HG02943 (cell line): ENCODE measurements around the gene CST6.

Source experiments
- ATAC-seq: cut with Tn5 transposase; IDR thresholded peaks from one replicate; pipeline ENCODE4 v1.9.1; 2021; ENCODE audit warnings: mild to moderate bottlenecking, low read depth, moderate library complexity; ENCODE audit not compliant: unreplicated experiment

CST6 gene, protein sequence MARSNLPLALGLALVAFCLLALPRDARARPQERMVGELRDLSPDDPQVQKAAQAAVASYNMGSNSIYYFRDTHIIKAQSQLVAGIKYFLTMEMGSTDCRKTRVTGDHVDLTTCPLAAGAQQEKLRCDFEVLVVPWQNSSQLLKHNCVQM

GRCh38 chr11:66011785-66012303 lies at the start of gene CST6:
Gene CST6, plus strand, starts transcription at chr11:66012008. Its CDS starts 37 bp downstream, at chr11:66012045.
- no peak for ATAC-seq

GRCh38 chr11:65962141-65962564 lies 49.7 kb upstream of the CST6 start:
- ATAC-seq: no peak

GRCh38 chr11:65964906-65965305 lies 46.9 kb upstream of the CST6 start:
- ATAC-seq: no peak

DNA sequence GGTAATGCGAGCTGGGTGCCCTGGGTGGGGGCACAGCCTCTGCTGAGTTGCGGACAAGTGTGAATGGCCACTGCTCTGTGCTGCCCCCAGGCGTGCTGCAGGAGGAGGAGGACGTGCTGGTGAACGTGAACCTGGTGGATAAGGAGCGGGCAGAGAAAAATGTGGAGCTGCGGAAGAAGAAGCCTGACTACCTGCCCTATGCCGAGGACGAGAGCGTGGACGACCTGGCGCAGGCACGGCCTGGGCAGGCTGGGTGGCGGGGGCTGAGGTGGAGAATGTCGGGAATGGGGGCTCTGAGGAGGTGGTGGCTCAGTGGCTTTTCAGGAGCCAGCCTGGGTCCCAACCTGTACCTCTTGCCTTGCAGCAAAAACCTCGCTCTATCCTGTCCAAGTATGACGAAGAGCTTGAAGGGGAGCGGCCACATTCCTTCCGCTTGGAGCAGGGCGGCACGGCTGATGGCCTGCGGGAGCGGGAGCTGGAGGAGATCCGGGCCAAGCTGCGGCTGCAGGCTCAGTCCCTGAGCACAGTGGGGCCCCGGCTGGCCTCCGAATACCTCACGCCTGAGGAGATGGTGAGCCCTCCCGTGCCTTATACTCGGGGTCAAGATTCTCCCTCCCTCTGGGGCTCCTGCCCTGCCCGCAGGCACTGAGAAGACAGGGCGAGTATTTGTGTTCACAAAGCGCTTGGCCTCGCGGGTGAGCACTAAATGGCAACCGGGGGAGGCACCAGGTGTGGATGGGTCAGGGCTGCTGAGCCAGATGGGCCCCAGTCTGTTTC lies 45.6 kb upstream of the CST6 start:
- no peak for ATAC-seq

GRCh38 chr11:65967329-65967934 lies 44.4 kb upstream of the CST6 start:
- ATAC-seq: no peak

DNA sequence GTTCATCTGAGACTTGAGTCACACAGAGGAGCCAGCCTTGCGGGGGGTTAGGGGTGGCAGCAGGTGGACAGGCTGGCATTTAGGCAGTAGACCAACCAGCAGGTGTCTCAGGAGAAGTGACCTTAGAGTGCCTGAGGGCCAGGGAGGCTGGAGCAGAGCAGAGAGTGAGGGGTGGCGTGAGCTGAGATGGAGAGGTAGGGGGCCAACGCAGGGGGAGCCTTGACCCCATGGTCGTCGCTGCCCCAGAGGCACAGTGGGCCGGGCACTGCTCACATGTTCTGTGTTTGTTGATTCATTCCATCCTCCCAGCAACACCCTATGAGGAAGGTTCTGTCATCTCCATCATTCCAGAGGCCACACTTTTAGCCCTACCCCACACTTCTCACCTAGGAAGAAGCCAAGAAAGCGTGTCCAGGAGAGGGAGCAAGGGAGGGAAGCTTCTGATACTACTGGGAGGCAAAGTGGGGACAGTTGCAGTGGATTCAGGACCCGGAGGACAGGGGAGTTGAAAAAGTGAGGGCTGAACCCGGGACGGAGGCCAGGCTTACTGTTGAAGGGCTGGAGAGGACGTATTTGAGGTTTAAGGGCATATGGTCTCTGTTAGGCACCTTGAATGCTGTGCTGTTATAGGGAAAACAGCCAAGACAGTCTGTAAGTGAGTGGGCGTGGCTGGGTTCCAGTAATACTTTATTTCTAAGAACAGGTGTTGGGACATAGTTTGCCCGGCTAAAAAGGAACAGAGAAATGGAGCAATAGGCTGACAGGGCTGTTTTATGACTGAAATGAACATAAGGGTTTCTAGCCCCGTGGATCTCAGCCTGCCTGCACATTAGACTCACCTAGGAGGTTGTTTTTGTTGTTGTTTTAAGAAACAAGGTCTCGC lies 43.0 kb upstream of the CST6 start:
- ATAC-seq: no peak

DNA sequence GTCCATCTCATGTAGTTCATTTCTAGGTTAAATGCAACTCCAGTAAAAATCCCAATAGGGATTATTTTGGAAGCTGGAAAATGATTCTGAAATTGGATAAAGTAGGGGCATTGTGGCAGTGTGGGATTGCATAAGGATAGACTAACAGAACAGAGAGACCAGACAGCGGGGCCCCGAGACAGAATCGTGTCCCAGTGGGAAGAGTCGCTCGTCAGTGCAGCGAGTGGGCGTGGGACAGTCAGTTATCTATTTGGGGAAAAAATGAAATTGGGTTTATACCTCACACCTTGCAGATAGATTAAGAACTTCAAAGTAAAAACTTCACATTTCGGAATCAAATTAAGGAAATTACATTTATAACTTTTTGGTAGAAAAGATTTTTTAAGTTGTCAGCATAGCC lies 39.7 kb upstream of the CST6 start:
- ATAC-seq: no peak

DNA sequence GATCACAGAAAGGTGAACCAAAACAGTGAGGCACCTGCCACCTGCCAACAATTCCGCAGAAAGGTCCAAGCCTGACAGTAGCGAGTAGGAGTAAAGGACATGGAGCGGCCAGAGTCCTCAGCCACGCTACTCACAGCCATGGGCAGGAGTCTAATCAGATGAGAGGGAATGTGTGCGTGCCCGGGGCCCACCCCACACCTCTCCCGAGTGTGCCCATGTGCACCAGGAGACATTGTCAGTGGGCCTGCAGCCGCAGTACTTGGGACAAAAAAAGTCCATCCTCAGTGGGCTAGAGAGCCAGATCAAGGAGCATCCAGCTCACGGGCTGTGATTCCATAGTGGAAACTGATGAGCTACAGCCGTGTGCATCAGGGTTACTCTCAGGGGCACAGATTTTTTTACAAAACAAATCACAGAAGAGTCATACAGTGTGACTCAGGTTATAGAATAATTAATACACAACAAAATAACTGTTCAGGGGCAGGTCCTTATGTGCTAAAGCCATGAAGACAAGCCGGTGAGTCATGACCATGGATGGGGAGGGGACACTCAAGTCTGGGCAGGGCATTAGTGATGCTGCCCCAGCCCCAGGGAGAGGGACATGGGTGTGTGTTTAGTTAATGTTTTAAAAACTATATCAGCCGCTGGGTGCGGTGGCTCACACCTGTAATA lies 38.2 kb upstream of the CST6 start:
- no peak for ATAC-seq

GRCh38 chr11:65975771-65976170 lies 36.0 kb upstream of the CST6 start:
- ATAC-seq: no peak

- no peak for ATAC-seq
These were observed 35.3 kb upstream of the CST6 start for GRCh38 chr11:65976216-65977176.

- ATAC-seq: no peak
These were observed 34.0 kb upstream of the CST6 start for GRCh38 chr11:65977621-65978390.

DNA sequence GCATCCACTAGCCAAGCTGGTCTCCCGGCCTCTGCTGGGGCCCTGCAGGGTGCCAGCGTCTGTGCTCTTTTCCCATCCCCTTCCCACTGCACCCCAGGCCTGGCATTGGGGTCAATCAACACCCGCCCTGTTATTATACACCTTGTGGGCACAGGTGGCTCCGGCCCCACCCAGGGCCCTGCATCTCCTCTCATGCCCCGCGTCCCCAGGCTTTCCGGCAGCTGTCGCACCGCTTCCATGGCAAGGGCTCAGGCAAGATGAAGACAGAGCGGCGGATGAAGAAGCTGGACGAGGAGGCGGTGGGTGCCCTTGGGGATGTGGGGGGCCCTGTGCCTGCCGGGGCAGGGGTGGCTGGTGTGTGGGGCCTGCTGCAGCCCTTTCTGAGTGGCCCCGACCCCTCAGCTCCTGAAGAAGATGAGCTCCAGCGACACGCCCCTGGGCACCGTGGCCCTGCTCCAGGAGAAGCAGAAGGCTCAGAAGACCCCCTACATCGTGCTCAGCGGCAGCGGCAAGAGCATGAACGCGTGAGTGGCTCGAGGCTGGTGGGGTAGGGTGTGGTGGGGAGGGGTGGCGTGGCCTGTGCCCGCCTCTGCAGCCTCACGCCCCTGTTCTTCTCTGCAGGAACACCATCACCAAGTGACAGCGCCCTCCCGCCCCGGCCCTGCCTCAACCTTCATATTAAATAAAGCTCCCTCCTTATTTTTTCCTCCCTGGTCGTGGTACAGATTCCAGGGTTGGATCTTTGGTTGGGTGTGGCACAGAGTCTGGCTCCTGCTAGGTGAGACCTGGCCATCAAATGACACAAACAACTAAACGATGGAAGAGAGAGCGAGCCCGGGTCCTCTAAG lies 33.2 kb upstream of the CST6 start:
- ATAC-seq: no peak

DNA sequence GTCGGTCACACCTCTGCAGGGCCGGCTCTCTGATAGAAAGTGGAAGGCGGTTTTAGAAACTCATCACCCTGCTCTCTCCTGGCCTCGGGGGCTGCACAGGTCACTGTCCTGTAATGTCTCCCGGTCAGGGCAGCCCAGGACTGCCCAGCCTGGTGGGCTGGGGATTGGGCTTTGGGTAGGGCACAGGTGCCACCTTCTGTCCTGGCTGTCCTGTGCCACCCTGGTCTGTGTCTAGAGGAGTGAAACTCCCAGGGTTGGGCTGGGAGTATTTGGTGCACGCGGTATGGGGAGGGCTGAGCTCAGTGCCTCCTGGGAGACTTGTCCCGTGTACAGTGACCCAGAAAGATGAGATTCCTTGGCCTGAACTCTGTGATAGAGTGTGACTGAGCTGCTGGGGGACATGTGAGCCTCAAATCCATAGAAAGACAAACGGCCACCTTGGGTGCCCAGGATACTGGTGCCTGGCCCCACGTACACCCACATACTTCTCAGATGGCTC lies 32.5 kb upstream of the CST6 start:
- ATAC-seq: no peak

DNA sequence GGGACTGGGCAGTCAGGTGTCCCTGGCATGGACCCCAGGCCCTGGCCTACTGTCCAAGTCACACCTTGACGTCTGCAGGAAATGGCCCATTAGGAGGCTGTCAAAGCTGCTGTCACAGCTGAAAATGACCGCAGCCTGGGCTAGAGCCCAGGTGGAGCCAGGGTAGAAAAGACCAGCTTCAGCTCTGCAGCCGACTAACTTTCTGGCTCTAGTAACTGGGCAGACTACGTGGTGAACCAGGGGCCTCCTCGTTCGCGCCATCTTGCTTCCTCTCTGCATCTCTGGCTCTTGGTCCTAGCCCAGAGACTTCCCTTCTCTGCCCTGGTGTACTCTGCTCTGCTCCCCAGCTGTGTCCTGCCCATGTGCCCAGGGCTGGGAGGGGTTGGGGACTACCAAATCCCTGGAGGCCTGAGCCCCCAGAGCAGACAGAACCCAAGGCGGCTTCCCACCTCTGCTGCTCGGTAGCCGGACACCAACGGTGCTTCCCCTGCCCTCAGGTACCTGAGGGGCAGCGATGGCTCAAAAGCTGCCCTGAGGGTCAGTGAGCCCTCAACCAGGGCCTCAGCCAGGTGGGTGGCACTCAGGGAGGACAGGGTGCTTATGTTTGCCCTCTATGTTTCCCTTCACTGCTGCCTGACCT lies 30.6 kb upstream of the CST6 start:
- ATAC-seq: no peak

DNA sequence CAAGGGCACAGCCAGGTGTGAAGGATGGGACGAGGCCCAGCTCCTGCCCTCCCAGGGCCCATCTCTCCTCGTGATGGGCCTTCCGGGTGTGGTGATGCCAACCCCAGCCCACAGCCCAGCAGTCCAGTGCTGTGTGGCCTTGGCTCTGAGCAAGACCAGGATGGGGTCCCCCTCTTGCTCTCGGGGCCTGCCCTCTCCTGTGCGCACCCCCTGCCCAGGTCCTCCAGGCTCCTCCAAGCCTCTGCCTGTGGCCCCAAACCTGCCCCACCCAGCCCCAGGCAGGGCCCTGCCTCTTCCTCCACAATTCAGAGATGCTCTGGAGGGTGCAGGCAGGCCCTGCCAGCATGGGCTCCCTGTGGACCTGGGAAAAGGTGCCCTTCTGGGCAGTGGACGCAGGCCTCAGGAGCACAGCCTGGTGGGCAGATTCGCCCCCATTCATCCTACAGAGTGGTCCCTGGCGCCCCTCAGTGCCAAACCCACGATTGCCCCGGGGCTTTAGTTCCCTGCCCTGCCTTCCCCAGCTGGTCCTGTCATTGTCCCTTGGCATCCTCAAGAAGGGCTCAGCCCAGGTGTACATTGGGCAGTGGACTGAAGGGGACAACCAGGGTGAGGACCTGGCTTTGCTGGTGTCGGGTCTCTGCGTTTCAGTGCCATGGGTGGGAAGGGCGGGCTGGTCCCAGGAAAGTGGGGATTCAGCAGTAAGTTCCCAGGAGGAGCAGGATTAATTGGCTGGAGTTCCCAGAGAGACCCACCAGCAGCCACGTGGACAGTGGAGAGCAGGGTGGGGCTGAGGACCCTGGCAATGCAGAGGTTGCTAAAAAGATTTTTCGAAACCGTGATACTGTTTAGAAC lies 29.6 kb upstream of the CST6 start:
- ATAC-seq: no peak
